Skeletal muscle satellite cell (primary cell): ENCODE measurements around the gene CARM1. TPM values are rescaled to one million over a fixed set of nuclear protein-coding genes. Genes with fewer than 3 reads are reported as not detected.

ENCODE experiments used
- H3K27me3 ChIP-seq: 2 replicates; pipeline ENCODE4 v1.7.0; 2013; ENCODE audit warnings: low read length; ENCODE audit not compliant: control insufficient read depth, insufficient read depth
- H3K36me3 ChIP-seq: 2 replicates; pipeline ENCODE4 v1.7.0; 2013; ENCODE audit warnings: mild to moderate bottlenecking, control low read depth, low read length; ENCODE audit not compliant: insufficient read depth
- H3K4me1 ChIP-seq: 2 replicates; pipeline ENCODE4 v1.7.0; 2013; ENCODE audit warnings: low read length; ENCODE audit not compliant: control insufficient read depth, insufficient read depth
- H3K4me2 ChIP-seq: 2 replicates; pipeline ENCODE4 v1.7.0; 2013; ENCODE audit warnings: mild to moderate bottlenecking, low read length
- H3K4me3 ChIP-seq: 2 replicates; pipeline ENCODE4 v1.7.0; 2013; ENCODE audit warnings: low read length
- H3K9ac ChIP-seq: 2 replicates; pipeline ENCODE4 v1.7.0; 2013; ENCODE audit warnings: mild to moderate bottlenecking, low read depth, low read length, moderate library complexity
- H3K9me3 ChIP-seq: replicated peaks from 2 replicates; pipeline ENCODE4 v1.7.0; 2013; ENCODE audit warnings: mild to moderate bottlenecking, control low read depth, low read length
- total RNA-seq: library from RNA; depleted of rRNA; stranded (reverse); fragments of >200 nt; gene quantifications from 2 replicates; pipeline ENCODE4 v1.2.3, GENCODE V29; 2012; rRNA removed

The CARM1 gene
- 34.0 and 42.6 TPM in 2 replicates for total RNA-seq

DNA sequence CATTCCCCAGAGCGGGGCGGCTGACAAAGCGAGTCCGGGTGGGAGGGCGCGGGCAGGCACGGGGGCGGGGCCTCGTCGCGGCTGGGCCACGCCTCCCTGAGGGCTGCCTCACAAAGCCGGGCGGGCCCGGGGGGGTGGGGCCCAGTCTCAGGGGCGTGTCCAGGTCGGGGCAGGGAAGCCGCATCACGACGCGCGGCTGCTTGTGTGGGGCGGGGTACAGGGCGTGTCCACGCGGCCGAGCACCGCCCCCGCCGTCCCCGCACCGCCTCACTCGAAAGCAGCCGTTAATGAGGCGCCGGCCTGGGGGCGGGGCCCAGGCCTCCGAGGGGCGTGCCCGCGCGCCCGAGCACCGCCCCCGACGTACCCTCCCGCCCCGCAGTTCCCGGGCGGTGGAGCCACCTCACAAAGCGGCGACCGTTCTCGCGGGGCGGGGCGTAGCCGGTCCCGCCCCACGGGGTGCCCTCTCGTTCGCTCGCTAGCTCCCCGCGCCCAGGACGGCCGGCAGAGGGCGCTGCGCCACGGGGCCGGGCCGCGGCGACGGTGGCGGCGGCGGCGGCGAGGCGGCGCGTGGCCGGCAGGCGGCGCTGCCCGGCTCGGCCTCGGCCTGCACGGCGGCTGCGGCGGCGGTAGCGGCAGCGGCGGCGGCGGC lies at the start of gene CARM1:
TSS of gene CARM1 (plus strand) at position 599 of the 649 bp plus-strand sequence. CDS start 150 bp downstream, outside the sequence.
- Histone ChIP-seq H3K4me2 (peak within 1 kb of the TSS; percentile 85), H3K4me3 (peak within 1 kb of the TSS; percentile 82), H3K27me3 (no peaks in the 10 kb centered on the region), H3K36me3 (no peaks in the 10 kb centered on the region), H3K9ac (peak within 1 kb of the TSS; percentile 81), H3K4me1 (peaks cover 4% of the 10 kb centered on the region), H3K9me3 (no peaks in the 10 kb centered on the region)

DNA sequence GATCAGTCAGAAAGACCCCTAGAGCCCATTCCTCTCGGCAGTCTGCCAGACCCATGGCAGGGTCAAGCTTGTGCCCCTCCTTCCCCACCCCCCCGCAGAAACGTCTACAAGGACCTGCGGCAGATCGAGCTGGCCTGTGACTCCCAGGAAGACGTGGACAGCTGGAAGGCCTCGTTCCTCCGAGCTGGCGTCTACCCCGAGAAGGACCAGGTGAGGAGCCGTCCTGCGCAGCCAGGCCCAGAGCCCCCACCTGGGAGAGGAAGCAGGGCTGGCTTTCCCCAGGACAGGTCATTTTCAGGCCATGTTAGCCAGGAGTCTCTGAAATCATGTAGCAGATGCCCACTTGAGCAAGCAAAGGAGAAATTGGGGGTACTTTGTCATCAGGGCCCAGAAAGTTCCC lies 47.7 kb upstream of the CARM1 start:
- Histone ChIP-seq H3K4me3 (no peak overlapping the region), H3K36me3 (peaks cover 48% of the 10 kb centered on the region), H3K9me3 (no peaks in the 10 kb centered on the region), H3K9ac (no peak overlapping the region), H3K4me1 (no peaks in the 10 kb centered on the region), H3K4me2 (no peak overlapping the region), H3K27me3 (no peaks in the 10 kb centered on the region)

DNA sequence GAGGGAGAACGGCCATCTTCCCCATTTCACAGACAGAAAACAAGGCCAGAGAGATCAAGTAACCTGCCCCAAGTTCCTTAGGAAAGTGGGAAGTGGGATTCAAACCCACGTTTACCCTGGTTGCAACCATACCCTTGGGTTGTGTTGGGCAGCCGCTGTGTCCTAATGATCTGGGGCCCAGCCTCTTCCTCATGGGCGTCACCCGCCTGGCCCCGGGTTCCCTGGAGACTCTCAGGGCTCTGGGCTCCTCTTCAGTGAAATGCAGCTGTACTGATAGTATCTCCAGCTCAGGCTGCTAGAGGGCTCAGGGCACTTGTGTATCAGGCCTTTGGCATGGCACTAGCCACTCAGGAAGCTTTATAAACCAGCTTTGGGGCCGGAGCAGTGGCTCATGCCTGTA lies 45.1 kb upstream of the CARM1 start:
- Histone ChIP-seq H3K36me3 (peaks cover 48% of the 10 kb centered on the region), H3K9ac (no peak overlapping the region), H3K4me2 (no peak overlapping the region), H3K4me1 (no peaks in the 10 kb centered on the region), H3K9me3 (no peaks in the 10 kb centered on the region), H3K27me3 (no peaks in the 10 kb centered on the region), H3K4me3 (no peak overlapping the region)

DNA sequence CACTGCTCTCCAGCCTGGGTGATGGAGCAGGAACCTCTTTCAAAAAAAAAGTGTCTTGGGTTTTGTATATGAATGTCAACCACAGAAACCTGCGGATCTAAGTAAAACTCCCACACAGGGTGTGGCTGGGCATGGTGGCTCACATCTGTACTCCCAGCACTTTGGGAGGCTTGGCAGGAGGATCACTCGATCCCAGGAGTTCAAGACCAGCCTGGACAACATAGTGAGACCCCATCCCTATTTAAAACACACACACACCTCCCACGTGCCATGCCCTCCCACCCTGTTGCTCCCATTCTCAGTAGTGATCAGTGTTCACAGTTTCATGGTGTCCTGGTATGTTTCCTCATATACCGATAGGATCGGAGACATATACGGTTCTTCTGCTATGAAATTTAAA lies 44.5 kb upstream of the CARM1 start:
- Histone ChIP-seq H3K4me2 (no peak overlapping the region), H3K4me1 (no peaks in the 10 kb centered on the region), H3K36me3 (peaks cover 50% of the 10 kb centered on the region), H3K9me3 (no peaks in the 10 kb centered on the region), H3K27me3 (no peaks in the 10 kb centered on the region), H3K9ac (no peak overlapping the region), H3K4me3 (no peak overlapping the region)

DNA sequence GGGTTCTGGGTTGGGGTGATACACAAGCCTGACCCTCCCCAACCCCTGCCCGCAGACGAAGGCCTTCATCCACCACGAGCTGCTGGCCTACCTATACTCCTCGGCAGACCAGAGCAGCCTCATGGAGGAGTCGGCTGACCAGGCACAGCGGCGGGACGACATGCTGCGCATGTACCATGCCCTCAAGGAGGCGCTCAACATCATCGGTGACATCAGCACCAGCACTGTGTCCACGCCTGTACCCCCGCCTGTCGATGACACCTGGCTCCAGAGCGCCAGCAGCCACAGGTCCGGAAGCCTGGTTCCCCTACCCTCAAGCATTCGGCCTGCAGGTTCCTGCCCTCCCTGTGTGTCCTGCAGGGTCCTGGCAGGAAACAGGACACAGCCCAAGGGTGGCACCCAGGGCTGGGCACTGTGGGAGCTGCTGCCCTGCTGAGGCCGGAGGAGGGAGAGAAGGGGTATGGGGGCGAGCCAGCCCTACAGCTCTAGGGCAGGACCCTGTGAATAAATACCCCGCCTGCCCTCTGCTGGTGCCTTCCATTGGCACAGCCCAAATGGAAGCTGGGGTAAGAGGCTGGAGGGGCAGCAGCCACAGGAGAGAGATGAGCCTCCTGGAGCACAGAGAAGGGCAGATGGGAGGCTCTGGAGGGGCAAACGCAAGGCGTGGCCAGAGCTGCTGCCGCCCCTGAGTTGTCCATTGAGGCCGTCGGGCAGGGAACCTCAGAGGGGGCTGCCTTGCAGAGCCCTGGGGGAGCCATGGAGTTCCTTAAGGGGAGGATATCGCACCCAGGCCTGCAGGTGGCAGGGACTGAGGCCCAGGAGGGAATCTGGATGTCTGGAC lies 42.2 kb upstream of the CARM1 start:
- Histone ChIP-seq H3K36me3 (peaks cover 58% of the 10 kb centered on the region), H3K4me2 (no peak overlapping the region), H3K27me3 (no peaks in the 10 kb centered on the region), H3K4me3 (no peak overlapping the region), H3K9me3 (no peaks in the 10 kb centered on the region), H3K9ac (no peak overlapping the region), H3K4me1 (no peaks in the 10 kb centered on the region)

DNA sequence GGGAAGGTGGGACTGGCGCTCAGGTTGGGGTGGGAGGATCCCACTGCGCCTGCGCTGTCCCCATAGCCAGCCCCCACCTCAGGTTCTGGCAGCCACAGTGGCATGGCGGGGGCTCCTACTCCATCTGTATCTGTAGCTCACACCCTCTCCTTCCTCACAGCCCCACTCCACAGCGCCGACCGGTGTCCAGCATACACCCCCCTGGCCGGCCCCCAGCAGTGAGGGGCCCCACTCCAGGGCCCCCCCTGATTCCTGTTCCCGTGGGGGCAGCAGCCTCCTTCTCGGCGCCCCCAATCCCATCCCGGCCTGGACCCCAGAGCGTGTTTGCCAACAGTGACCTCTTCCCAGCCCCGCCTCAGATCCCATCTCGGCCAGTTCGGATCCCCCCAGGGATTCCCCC lies 41.4 kb upstream of the CARM1 start:
- no peak overlapping the region for H3K4me2 ChIP-seq
- no peak overlapping the region for H3K9ac ChIP-seq
- H3K4me3 ChIP-seq: no peak overlapping the region
- no peaks in the 10 kb centered on the region for H3K27me3 ChIP-seq
- peaks cover under 1% of the 10 kb centered on the region for H3K4me1 ChIP-seq
- H3K36me3 ChIP-seq: peaks cover 51% of the 10 kb centered on the region
- no peaks in the 10 kb centered on the region for H3K9me3 ChIP-seq

DNA sequence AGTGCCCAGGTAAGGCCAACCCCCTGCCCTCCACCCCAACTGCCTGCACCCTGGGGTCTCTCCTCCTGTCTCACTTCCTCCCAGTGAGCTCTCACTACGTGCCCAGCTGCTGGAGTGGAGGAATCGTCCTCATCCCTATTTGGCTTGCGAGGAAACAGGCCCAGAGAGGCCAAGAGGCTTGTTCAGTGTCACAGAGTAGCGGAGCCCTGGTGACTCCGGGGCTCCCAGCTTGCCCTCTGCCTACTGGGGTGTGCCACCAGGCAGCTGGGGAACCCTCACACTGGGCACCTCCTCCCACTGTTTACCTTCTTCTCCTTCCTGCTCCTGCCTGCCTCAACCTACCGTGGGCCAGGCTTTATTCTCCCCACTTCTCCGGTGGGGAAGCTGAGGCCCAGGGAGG lies 41.0 kb upstream of the CARM1 start:
- H3K27me3 ChIP-seq: no peaks in the 10 kb centered on the region
- H3K9ac ChIP-seq: no peak overlapping the region
- no peak overlapping the region for H3K4me3 ChIP-seq
- H3K36me3 ChIP-seq: peaks cover 50% of the 10 kb centered on the region
- H3K4me1 ChIP-seq: peaks cover 5% of the 10 kb centered on the region
- H3K9me3 ChIP-seq: no peaks in the 10 kb centered on the region
- H3K4me2 ChIP-seq: no peak overlapping the region

DNA sequence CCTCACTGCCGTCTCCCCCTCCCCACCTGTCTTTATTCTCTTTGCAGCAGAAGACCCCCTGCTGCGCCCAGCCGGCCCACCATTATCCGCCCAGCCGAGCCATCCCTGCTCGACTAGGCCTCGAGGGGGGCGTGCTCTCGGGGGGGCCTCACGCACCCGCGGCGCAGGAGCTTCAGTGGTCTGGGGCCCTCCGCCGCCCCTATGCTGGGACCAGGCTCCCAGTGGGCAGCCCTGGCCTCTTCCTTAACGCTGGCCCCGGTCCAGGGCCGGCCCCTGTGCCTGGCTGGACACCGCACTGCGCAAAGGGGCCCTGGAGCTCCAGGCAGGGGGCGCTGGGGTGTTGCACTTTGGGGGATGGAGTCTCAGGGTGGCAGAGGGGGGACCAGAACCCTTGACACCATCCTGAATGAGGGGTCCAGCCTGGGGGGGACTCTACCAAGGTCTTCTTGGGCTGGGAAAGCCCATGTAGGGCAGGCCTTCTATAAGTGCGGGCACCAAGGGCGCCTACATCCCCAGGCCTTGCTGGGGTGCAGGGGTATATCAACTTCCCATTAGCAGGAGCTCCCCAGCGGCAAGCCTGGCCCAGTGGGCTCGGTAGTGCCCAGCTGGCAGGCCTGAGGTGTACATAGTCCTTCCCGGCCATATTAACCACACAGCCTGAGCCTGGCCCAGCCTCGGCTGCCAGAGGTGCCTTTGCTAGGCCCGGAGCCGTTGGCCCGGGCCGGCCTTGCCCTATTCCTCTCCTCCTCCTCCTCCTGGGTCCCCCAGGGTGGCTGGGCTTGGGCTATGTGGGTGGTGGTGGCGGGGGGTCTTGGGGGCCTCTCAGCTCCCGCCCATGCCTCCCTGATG lies 40.2 kb upstream of the CARM1 start:
- Histone ChIP-seq H3K4me2 (no peak overlapping the region), H3K4me1 (peaks cover 5% of the 10 kb centered on the region), H3K27me3 (no peaks in the 10 kb centered on the region), H3K9me3 (no peaks in the 10 kb centered on the region), H3K4me3 (no peak overlapping the region), H3K9ac (no peak overlapping the region), H3K36me3 (peaks cover 47% of the 10 kb centered on the region)

DNA sequence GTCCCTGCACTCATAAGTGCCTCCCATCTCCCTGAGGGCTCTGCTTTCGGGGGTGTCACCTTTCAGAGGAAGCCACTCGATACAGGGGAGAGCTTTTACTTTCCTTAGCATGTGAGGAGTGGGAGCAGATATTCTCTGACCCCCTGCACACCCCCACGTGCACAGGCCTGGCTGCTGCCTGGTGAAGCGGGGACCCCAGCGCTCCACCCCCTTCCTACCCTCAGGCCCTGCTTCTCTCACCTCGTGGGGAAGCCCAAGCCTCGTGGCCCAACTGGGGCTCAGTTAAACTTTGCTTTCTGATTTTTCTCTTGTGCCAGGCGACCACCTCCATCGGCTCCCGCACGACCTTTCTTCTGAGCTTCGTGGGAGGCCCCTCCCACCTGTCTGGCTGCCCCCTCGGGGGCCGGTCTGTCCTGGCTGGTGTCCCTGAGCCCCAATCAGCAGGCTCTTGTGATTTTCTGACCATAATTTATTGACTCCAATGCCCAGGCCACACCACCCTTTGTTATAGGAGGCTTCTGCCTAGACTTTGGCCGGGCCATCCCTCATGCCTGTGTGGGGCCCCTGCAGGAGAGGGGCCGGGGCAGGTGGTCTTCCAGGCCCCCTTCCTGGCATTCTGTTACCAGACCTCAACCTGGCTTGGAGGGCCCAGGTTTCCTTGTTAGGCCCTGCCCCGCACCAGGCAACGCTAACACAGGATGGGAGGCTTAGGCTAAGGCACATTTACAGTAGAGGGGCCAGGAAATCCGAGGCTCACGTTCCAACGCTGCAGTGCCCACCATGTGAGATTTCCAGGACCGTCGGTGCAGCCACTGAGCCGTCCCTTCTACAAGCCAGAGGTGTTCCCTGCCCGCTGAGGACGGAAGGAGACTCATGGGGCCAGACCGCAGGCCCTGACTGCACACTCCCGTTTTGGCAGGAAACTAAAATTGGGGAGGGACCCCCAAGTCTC lies 39.1 kb upstream of the CARM1 start:
- Histone ChIP-seq H3K4me1 (peaks cover 14% of the 10 kb centered on the region), H3K27me3 (no peaks in the 10 kb centered on the region), H3K4me2 (no peak overlapping the region), H3K4me3 (no peak overlapping the region), H3K9ac (no peak overlapping the region), H3K36me3 (peaks cover 37% of the 10 kb centered on the region), H3K9me3 (no peaks in the 10 kb centered on the region)

DNA sequence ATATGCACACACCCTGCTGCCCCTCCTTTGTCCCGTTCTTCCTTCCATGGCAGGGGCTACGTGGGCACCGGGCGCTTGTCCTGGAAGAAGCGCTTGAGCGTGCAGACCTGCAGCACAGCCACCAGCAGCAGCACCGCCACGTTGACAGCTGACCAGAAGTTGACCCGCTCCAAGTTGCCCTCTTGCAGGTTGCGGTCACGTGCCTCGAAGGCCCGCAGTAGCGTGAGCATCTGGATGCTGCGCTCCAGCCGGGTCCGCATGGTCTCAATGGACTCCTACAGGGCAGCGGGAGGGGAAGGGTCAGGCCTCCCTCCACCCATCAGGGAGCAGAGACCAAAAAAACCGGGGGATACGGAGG lies 38.4 kb upstream of the CARM1 start:
- no peak overlapping the region for H3K4me3 ChIP-seq
- no peaks in the 10 kb centered on the region for H3K27me3 ChIP-seq
- H3K9me3 ChIP-seq: no peaks in the 10 kb centered on the region
- no peak overlapping the region for H3K9ac ChIP-seq
- no peak overlapping the region for H3K4me2 ChIP-seq
- peaks cover 37% of the 10 kb centered on the region for H3K36me3 ChIP-seq
- H3K4me1 ChIP-seq: peaks cover 14% of the 10 kb centered on the region
